H9 (cell line): ENCODE data around the gene ARRB1. TPM values are rescaled to one million over a fixed set of nuclear protein-coding genes. Genes with fewer than 3 reads are reported as not detected.

Experiments used
- DNase-seq: peaks from one replicate; pipeline ENCODE4 v3.0.0-alpha.2; 2017
- H2AFZ ChIP-seq: one replicate; pipeline ENCODE4 v1.6.1; 2013; ENCODE audit warnings: mild to moderate bottlenecking, low read length, control low read depth, moderate library complexity
- H2AK5ac ChIP-seq: 2 replicates; pipeline ENCODE4 v1.6.1; 2013; ENCODE audit warnings: low read length, control low read depth, mixed read lengths; ENCODE audit not compliant: insufficient read length
- H2BK120ac ChIP-seq: one replicate; pipeline ENCODE4 v1.6.1; 2013; ENCODE audit warnings: low read depth, mild to moderate bottlenecking, low read length, control low read depth, inconsistent platforms; ENCODE audit not compliant: poor library complexity, severe bottlenecking
- H2BK12ac ChIP-seq: 2 replicates; pipeline ENCODE4 v1.6.1; 2013; ENCODE audit warnings: low read length, control low read depth, mixed read lengths, low read depth; ENCODE audit not compliant: insufficient read length
- H2BK15ac ChIP-seq: 2 replicates; pipeline ENCODE4 v1.6.1; 2013; ENCODE audit warnings: low read depth, low read length, control low read depth
- H2BK20ac ChIP-seq: one replicate; pipeline ENCODE4 v1.6.1; 2013; ENCODE audit warnings: low read depth, mild to moderate bottlenecking, low read length, control low read depth, inconsistent platforms; ENCODE audit not compliant: poor library complexity, severe bottlenecking
- H2BK5ac ChIP-seq: 2 replicates; pipeline ENCODE4 v1.6.1; 2013; ENCODE audit warnings: low read length, control low read depth, mixed read lengths; ENCODE audit not compliant: insufficient read length
- H3K14ac ChIP-seq: 2 replicates; pipeline ENCODE4 v1.6.1; 2013; ENCODE audit warnings: low read length, control low read depth; ENCODE audit not compliant: insufficient read depth
- H3K18ac ChIP-seq: 2 replicates; pipeline ENCODE4 v1.6.1; 2013; ENCODE audit warnings: low read depth, mild to moderate bottlenecking, mixed read lengths, low read length, control low read depth; ENCODE audit not compliant: insufficient read length
- H3K23ac ChIP-seq: 2 replicates; pipeline ENCODE4 v1.6.1; 2013; ENCODE audit warnings: low read length, control low read depth, mixed read lengths, low read depth; ENCODE audit not compliant: insufficient read length
- H3K23me2 ChIP-seq: 2 replicates; pipeline ENCODE4 v1.6.1; 2013; ENCODE audit warnings: low read depth, mild to moderate bottlenecking, mixed read lengths, low read length, control low read depth; ENCODE audit not compliant: insufficient read length, poor library complexity, severe bottlenecking
- H3K27ac ChIP-seq: 2 replicates; pipeline ENCODE4 v1.5.1; 2013; ENCODE audit warnings: low read length, control low read depth, mixed read lengths, low read depth; ENCODE audit not compliant: insufficient read length
- H3K27me3 ChIP-seq: 2 replicates; pipeline ENCODE4 v1.6.1; 2013; ENCODE audit warnings: low read length, control low read depth, inconsistent platforms; ENCODE audit not compliant: insufficient read depth
- H3K4ac ChIP-seq: 2 replicates; pipeline ENCODE4 v1.6.1; 2013; ENCODE audit warnings: low read depth, mild to moderate bottlenecking, control low read depth, inconsistent platforms, low read length, moderate library complexity
- H3K4me1 ChIP-seq: 2 replicates; pipeline ENCODE4 v1.6.1; 2013; ENCODE audit warnings: low read length, control low read depth, inconsistent platforms; ENCODE audit not compliant: insufficient read depth
- H3K4me2 ChIP-seq: 2 replicates; pipeline ENCODE4 v1.6.1; 2013; ENCODE audit warnings: low read length, control low read depth, mixed read lengths; ENCODE audit not compliant: insufficient read length, insufficient read depth
- H3K56ac ChIP-seq: 2 replicates; pipeline ENCODE4 v1.6.1; 2013; ENCODE audit warnings: low read depth, mild to moderate bottlenecking, mixed read lengths, low read length, control low read depth; ENCODE audit not compliant: insufficient read length
- H3K79me1 ChIP-seq: 2 replicates; pipeline ENCODE4 v1.6.1; 2013; ENCODE audit warnings: low read depth, mild to moderate bottlenecking, moderate library complexity, low read length, control low read depth, inconsistent platforms; ENCODE audit not compliant: insufficient read depth, poor library complexity, severe bottlenecking
- H3K79me2 ChIP-seq: 2 replicates; pipeline ENCODE4 v1.6.1; 2013; ENCODE audit warnings: low read length, control low read depth, inconsistent platforms; ENCODE audit not compliant: insufficient read depth
- H3K9ac ChIP-seq: 2 replicates; pipeline ENCODE4 v1.6.1; 2013; ENCODE audit warnings: low read length, control low read depth, mixed read lengths; ENCODE audit not compliant: insufficient read length; ENCODE audit errors: extremely low read depth
- H3K9me3 ChIP-seq: one replicate; pipeline ENCODE4 v1.6.1; 2013; ENCODE audit warnings: low read depth, low read length, inconsistent platforms; ENCODE audit not compliant: control insufficient read depth
- H3T11ph ChIP-seq: one replicate; pipeline ENCODE4 v1.6.1; 2013; ENCODE audit warnings: mild to moderate bottlenecking, low read length, control low read depth, inconsistent platforms
- H4K20me1 ChIP-seq: one replicate; pipeline ENCODE4 v1.6.1; 2013; ENCODE audit not compliant: control insufficient read depth, insufficient read length, insufficient read depth
- H4K5ac ChIP-seq: 2 replicates; pipeline ENCODE4 v1.6.1; 2013; ENCODE audit warnings: low read depth, mild to moderate bottlenecking, mixed read lengths, low read length, control low read depth; ENCODE audit not compliant: insufficient read length
- H4K8ac ChIP-seq: replicated peaks from 2 replicates; pipeline ENCODE4 v1.6.1; 2013; ENCODE audit warnings: low read length, control low read depth, mixed read lengths, low read depth; ENCODE audit not compliant: insufficient read length
- H4K91ac ChIP-seq: 2 replicates; pipeline ENCODE4 v1.6.1; 2013; ENCODE audit warnings: low read depth, mild to moderate bottlenecking, moderate library complexity, mixed read lengths, low read length, control low read depth; ENCODE audit not compliant: insufficient read length
- H3K27ac Mint-ChIP-seq, 3 experiments: 2 replicates in 2 of 3; 3 replicates in 1 of 3; pipeline ENCODE4 v1.8.0; 2020 to 2021; ENCODE audit warnings: mixed read lengths in 3 of 3, mild to moderate bottlenecking in 1 of 3, moderate library complexity in 1 of 3
- H3K27me3 Mint-ChIP-seq: 2 replicates; pipeline ENCODE4 v1.8.0; 2021; ENCODE audit warnings: low read depth, mild to moderate bottlenecking, moderate library complexity, mixed read lengths
- H3K36me3 Mint-ChIP-seq, 3 experiments: 2 replicates in 2 of 3; 3 replicates in 1 of 3; pipeline ENCODE4 v1.8.0; 2020 to 2021; ENCODE audit warnings: low read depth in 3 of 3, mixed read lengths in 3 of 3; ENCODE audit not compliant: insufficient read depth in 1 of 3
- H3K4me1 Mint-ChIP-seq, 2 experiments: 2 replicates each; pipeline ENCODE4 v1.8.0; 2020; ENCODE audit warnings: mixed read lengths in 2 of 2
- H3K4me3 Mint-ChIP-seq, 2 experiments: 2 replicates in 1 of 2; 3 replicates in 1 of 2; pipeline ENCODE4 v1.8.0; 2020 to 2021; ENCODE audit warnings: mild to moderate bottlenecking in 2 of 2, mixed read lengths in 2 of 2, moderate library complexity in 1 of 2
- H3K9me3 Mint-ChIP-seq, 2 experiments: 2 replicates in 1 of 2; 3 replicates in 1 of 2; pipeline ENCODE4 v1.8.0; 2020; ENCODE audit warnings: mild to moderate bottlenecking in 2 of 2, mixed read lengths in 2 of 2, moderate library complexity in 1 of 2
- CTCF ChIP-seq: fragments of 200-600 bp; sonication (generic); conservative IDR thresholded peaks from 3 replicates; pipeline ENCODE4 v1.8.0; 2021; ENCODE audit warnings: antibody characterized with exemption, mild to moderate bottlenecking
- whole genome bisulfite sequencing: extraction: QIAGEN DNeasy Blood & Tissue Kit; methylation state at CpG from one replicate; pipeline ENCODE4 v1.1.7; 2013; ENCODE audit warnings: missing lambda C conversion rate, low lambda C conversion rate, mixed read lengths; ENCODE audit not compliant: insufficient read length; ENCODE audit errors: extremely low coverage; 5-methylcytosine and 5-hydroxymethylcytosine counted together
- total RNA-seq: library from RNA; stranded (reverse); gene quantifications from 2 replicates; pipeline ENCODE4 v1.2.1, GENCODE V29; 2021

ARRB1 gene
- total RNA-seq, 1 experiment from 2014 or later, result 20.6 TPM

- H4K20me1 ChIP-seq, result no peaks in the 10 kb centered on the region
- Mint-ChIP-seq H3K4me3 (no peak overlapping the region), H3K4me1 (peaks cover 0 to 5% of the 10 kb centered on the region in 2 experiments; a peak in 1 of 4 replicates), H3K27ac (no peak overlapping the region), H3K36me3 (no peaks in the 10 kb centered on the region), H3K27me3 (0 out of 2 replicates have a peak, but pooled peaks cover 2% of the 10 kb centered on the region), H3K9me3 (peaks cover 0 to 2% of the 10 kb centered on the region in 2 experiments; a peak in 1 of 5 replicates)
- no peaks in the 10 kb centered on the region; the same call in 1 of the 2 replicates for H3K4me1 ChIP-seq
- no peak for TF ChIP-seq CTCF
- H4K91ac ChIP-seq, result no peak overlapping the region
- no peak overlapping the region for H2AK5ac ChIP-seq
- no peak overlapping the region for H3K18ac ChIP-seq
- H3K23me2 ChIP-seq, result no peaks in the 10 kb centered on the region
- H3K23ac ChIP-seq, result no peak overlapping the region
- no peak overlapping the region for H2BK120ac ChIP-seq
- no peak overlapping the region for H3T11ph ChIP-seq
- DNase-seq, result no peak
- no peaks in the 10 kb centered on the region for H3K79me2 ChIP-seq
- no peak overlapping the region for H2BK20ac ChIP-seq
- H4K5ac ChIP-seq, result no peak overlapping the region
- H3K4me2 ChIP-seq, result no peak overlapping the region
- no peak overlapping the region for H2BK12ac ChIP-seq
- no peaks in the 10 kb centered on the region for H3K9me3 ChIP-seq
- no peak overlapping the region for H3K14ac ChIP-seq
- H4K8ac ChIP-seq, result no peak overlapping the region
- H3K56ac ChIP-seq, result no peak overlapping the region
- no peak overlapping the region for H3K9ac ChIP-seq
- no CpG with 5 or more reads among the region's 8 CpGs for WGBS
- H3K79me1 ChIP-seq, result no peaks in the 10 kb centered on the region
- no peak overlapping the region for H2AFZ ChIP-seq
- no peak overlapping the region for H3K4ac ChIP-seq
- H2BK15ac ChIP-seq, result no peak overlapping the region
- H3K27me3 ChIP-seq, result no peaks in the 10 kb centered on the region
- no peak overlapping the region for H2BK5ac ChIP-seq
- H3K27ac ChIP-seq, result no peak overlapping the region
These were observed 20.8 kb upstream of the ARRB1 start for GRCh38 chr11:75371949-75372876.
